ENCODE results near the gene DPH7. TPM values are rescaled to one million over a fixed set of nuclear protein-coding genes. Genes with fewer than 3 reads are reported as not detected.
"Not testable (repeated sequence)": the region's sequence is repeated elsewhere in the genome, so short reads cannot be mapped to it uniquely, and the experiment has no call there.

Gene DPH7
- total and polyA plus RNA-seq, 2 of the 8 experiments (the other 6 are each of a cell fraction or from before 2014, with no cell fraction given) = 44.6 to 45.5 TPM

DNA sequence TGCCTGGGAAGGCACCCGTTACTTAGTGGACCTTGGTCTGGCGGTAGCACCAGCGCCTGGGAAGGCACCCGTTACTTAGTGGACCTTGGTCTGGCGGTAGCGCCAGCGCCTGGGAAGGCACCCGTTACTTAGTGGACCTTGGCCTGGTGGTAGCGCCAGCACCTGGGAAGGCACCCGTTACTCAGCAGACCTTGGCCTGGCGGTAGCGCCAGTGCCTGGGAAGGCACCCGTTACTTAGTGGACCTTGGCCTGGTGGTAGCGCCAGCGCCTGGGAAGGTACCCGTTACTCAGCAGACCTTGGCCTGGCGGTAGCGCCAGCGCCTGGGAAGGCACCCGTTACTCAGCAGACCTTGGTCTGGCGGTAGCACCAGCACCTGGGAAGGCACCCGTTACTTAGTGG lies 67.6 kb downstream of the DPH7 start:
- H3K9ac ChIP-seq (replicated peaks in 1 of 4; ENCODE audit: extremely low read depth in 1 of 4, low read depth in 3 of 4, low read length in 3 of 4); H3K56ac ChIP-seq (replicated peaks; ENCODE audit: insufficient read length, low read depth, low read length); H4K20me1 ChIP-seq (replicated peaks in 1 of 2; ENCODE audit: control insufficient read depth in 1 of 2, insufficient read depth in 2 of 2, low read length in 2 of 2); H2AK5ac ChIP-seq (ENCODE audit: low read depth, low read length); H4K91ac ChIP-seq (replicated peaks; ENCODE audit: insufficient read length, low read length); H2AFZ ChIP-seq (ENCODE audit: low read length); H3K23ac ChIP-seq (ENCODE audit: insufficient read length); H4K8ac ChIP-seq (ENCODE audit: extremely low read depth, insufficient read depth, low read length); H3K36me3 ChIP-seq (ENCODE audit: control insufficient read depth in 2 of 4, insufficient read depth in 4 of 4, low read length in 3 of 4); H2BK120ac ChIP-seq (replicated peaks; ENCODE audit: low read depth, low read length); FAIRE-seq; DNase-seq (ENCODE audit: low read depth in 1 of 2, low spot score in 2 of 2); H3K27ac ChIP-seq (ENCODE audit: low read depth, low read length); H3K4ac ChIP-seq (replicated peaks; ENCODE audit: insufficient read length, low read depth, low read length); H2BK5ac ChIP-seq (ENCODE audit: low read depth, low read length); H4K5ac ChIP-seq (ENCODE audit: insufficient read length, low read depth, low read length); H2BK12ac ChIP-seq (ENCODE audit: low read depth, low read length); POLR2A ChIA-PET (ENCODE audit: partially characterized antibody); H3K79me1 ChIP-seq (ENCODE audit: low read depth, low read length); H3K27me3 ChIP-seq (replicated peaks in 1 of 4; ENCODE audit: control insufficient read depth in 3 of 4, extremely low read depth in 1 of 4, insufficient read depth in 3 of 4, low read length in 3 of 4); H2BK15ac ChIP-seq (ENCODE audit: low read length); H3K18ac ChIP-seq (ENCODE audit: extremely low read depth, low read length); H3K14ac ChIP-seq (ENCODE audit: insufficient read length); H2BK20ac ChIP-seq (ENCODE audit: low read length); H3K79me2 ChIP-seq (ENCODE audit: control insufficient read depth in 1 of 2, insufficient read depth in 2 of 2, low read length in 2 of 2); H3K4me2 ChIP-seq (ENCODE audit: insufficient read depth in 1 of 2, low read depth in 2 of 2, low read length in 2 of 2); H3K4me1 ChIP-seq (replicated peaks in 1 of 4; ENCODE audit: control insufficient read depth in 3 of 4, insufficient read depth in 4 of 4, low read length in 3 of 4); H3K23me2 ChIP-seq (ENCODE audit: low read depth, low read length); H3K4me3 ChIP-seq (ENCODE audit: extremely low read depth in 1 of 4, insufficient read depth in 2 of 4, low read depth in 3 of 4, low read length in 4 of 4): not testable (repeated sequence)
- 91% methylated on average over 16 of the region's 22 CpGs; no CpG with 5 or more reads in 1 of the 2 experiments for WGBS, 2 experiments (ENCODE audit: extremely low coverage in 1 of 2, insufficient coverage in 1 of 2, insufficient read length in 1 of 2, insufficient replicate concordance in 2 of 2, low coverage in 1 of 2, low lambda C conversion rate in 2 of 2, missing lambda C conversion rate in 1 of 2)
- CTCF ChIA-PET (ENCODE audit: partially characterized antibody) = interaction anchor here (0.7 to 1.0 kb wide), 4 partner anchors 9 to 29 kb away, joined by 3 to 4 read pairs (median 4); no protein-coding TSS in a partner anchor
- H3K9me3 ChIP-seq (ENCODE audit: insufficient read depth in 2 of 2, low read depth in 1 of 2, low read length in 1 of 2) = peaks cover 0 to 12% of the 10 kb centered on the region in 2 experiments; a peak in 1 of 4 replicates
